IPS-18a (cell line): ENCODE data around the gene PIK3C2G.

ENCODE experiments used
- H3K27ac ChIP-seq: one replicate; pipeline ENCODE4 v1.5.1; 2013; ENCODE audit warnings: low read length
- H3K27me3 ChIP-seq: one replicate; pipeline ENCODE4 v1.6.1; 2013; ENCODE audit warnings: mild to moderate bottlenecking, low read length; ENCODE audit not compliant: control insufficient read depth, insufficient read depth
- H3K36me3 ChIP-seq: one replicate; pipeline ENCODE4 v1.6.1; 2013; ENCODE audit warnings: low read depth, low read length; ENCODE audit not compliant: control insufficient read depth
- H3K4me1 ChIP-seq: one replicate; pipeline ENCODE4 v1.6.1; 2013; ENCODE audit warnings: low read depth, low read length; ENCODE audit not compliant: control insufficient read depth
- H3K4me3 ChIP-seq: one replicate; pipeline ENCODE4 v1.5.1; 2013; ENCODE audit warnings: low read length
- H3K9ac ChIP-seq: one replicate; pipeline ENCODE4 v1.6.1; 2013; ENCODE audit warnings: mild to moderate bottlenecking, low read length, moderate library complexity
- H3K9me3 ChIP-seq: one replicate; pipeline ENCODE4 v1.6.1; 2013; ENCODE audit warnings: low read depth, low read length; ENCODE audit not compliant: control insufficient read depth

The PIK3C2G gene

DNA sequence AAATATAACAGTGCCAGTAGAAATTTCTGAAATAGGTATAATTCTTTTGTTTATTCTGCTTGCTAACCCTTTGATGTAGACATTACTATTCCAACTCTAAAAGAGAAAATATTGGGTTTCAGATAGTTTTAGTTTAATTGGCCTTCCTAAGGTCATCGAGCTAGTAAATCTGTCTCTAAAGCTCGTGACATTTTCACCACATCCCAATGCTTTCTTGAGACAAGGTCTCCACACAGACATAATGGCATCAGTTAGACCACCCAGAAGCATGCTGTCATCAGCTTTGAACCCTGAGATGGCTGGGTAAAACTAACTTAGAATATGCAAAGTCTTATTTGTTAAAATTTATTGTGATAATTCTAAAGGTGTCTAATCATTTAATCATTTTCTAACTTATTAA lies 52.0 kb downstream of the PIK3C2G start:
- Histone ChIP-seq H3K27me3 (no peaks in the 10 kb centered on the region), H3K27ac (no peak overlapping the region), H3K9ac (no peak overlapping the region), H3K36me3 (no peaks in the 10 kb centered on the region), H3K4me3 (no peak overlapping the region), H3K4me1 (no peaks in the 10 kb centered on the region), H3K9me3 (no peaks in the 10 kb centered on the region)

DNA sequence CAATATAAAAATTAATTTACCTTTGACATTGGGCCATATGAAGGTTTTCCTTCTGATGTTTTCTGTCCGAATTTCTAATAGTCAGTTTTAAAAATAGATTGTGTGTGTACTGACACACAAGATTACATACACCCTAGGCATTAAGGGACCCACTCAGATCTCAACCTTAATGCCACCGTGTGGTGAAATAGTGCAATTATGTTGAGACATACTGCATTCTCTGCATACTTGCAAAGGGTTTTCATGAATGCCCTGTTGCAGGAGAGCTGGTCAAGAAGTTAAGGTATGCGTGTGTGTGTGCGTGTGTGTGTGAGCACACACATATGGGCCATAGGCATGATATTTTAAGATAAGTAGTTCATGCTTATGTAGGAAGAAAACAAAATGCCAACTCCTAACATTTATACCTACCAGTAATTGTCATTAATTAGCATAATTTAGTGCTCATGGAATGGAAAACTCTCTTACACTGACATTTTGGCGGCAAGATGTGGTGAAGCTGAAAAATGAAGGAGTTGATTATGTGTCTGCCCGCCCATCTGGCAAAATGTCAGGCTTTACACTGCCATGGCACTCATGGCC lies 58.8 kb downstream of the PIK3C2G start:
- H3K36me3 ChIP-seq: no peaks in the 10 kb centered on the region
- H3K9ac ChIP-seq: no peak overlapping the region
- H3K9me3 ChIP-seq: no peaks in the 10 kb centered on the region
- no peaks in the 10 kb centered on the region for H3K27me3 ChIP-seq
- no peaks in the 10 kb centered on the region for H3K4me1 ChIP-seq
- no peak overlapping the region for H3K4me3 ChIP-seq
- H3K27ac ChIP-seq: no peak overlapping the region

DNA sequence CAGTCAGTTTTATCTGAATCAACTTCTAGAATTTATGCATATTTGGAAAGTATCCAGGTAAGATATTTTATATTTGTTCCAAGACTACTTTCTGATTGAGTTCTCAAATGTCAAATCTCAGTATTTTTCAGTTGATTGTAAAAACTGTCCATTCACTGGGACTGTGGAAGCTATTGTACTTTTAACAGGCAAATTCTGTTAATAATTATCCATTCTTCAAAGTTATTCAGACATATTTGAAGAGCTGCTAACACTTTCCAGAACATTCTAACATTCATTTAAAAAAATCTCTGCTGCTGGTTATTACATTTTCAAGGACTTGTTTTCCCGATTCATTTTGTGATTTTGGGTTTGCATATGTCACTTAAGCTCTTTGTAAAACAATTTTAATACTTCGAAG lies 59.7 kb downstream of the PIK3C2G start:
- H3K9me3 ChIP-seq: no peaks in the 10 kb centered on the region
- no peak overlapping the region for H3K4me3 ChIP-seq
- H3K4me1 ChIP-seq: no peaks in the 10 kb centered on the region
- H3K36me3 ChIP-seq: no peaks in the 10 kb centered on the region
- no peak overlapping the region for H3K27ac ChIP-seq
- H3K9ac ChIP-seq: no peak overlapping the region
- H3K27me3 ChIP-seq: no peaks in the 10 kb centered on the region

DNA sequence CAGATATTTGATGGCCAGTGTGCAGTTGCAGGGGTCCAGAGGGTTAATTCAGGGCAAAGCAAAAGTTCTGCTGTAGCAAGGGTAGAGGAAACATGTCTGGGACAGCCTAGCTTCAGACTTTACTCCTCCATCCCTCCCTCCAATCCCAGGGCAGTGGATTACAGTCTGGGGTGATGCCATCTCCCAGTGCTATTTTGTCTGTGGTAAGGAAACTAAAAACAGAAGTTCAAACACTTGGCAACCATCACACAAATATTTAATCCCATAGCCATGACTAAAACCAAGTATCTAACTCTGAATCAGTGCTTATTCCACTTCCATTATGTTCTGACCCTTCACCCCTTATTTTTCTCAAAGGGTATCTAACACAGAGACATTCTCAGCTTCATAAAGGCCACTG lies 61.8 kb downstream of the PIK3C2G start:
- Histone ChIP-seq H3K9ac (no peak overlapping the region), H3K9me3 (no peaks in the 10 kb centered on the region), H3K4me3 (no peak overlapping the region)

DNA sequence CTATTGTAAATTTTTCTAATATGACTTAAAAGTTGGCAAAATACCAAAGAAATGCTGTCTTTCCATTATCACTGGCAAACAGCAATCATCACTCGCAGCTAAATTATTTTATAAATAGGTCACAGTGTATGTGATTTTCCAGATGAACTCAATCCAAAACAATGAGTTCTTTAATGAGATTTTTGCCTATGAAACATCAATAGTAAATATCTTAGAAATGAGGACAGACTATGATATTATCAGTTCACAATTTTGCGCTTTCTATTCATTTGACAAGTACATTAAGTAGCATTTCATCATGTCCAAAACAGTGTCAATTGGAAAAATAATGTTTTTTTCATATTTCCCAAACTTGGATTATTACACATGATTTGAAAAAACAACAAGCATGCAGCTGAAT lies 65.7 kb downstream of the PIK3C2G start:
- Histone ChIP-seq H3K4me3 (no peak overlapping the region), H3K27me3 (no peaks in the 10 kb centered on the region), H3K4me1 (no peaks in the 10 kb centered on the region), H3K27ac (no peak overlapping the region), H3K9ac (no peak overlapping the region), H3K9me3 (no peaks in the 10 kb centered on the region), H3K36me3 (no peaks in the 10 kb centered on the region)

More for the DNA sequence above, 61.8 kb downstream of the PIK3C2G start:
- H3K4me1 ChIP-seq: no peaks in the 10 kb centered on the region
- no peaks in the 10 kb centered on the region for H3K27me3 ChIP-seq
- H3K36me3 ChIP-seq: no peaks in the 10 kb centered on the region
- H3K27ac ChIP-seq: no peak overlapping the region

DNA sequence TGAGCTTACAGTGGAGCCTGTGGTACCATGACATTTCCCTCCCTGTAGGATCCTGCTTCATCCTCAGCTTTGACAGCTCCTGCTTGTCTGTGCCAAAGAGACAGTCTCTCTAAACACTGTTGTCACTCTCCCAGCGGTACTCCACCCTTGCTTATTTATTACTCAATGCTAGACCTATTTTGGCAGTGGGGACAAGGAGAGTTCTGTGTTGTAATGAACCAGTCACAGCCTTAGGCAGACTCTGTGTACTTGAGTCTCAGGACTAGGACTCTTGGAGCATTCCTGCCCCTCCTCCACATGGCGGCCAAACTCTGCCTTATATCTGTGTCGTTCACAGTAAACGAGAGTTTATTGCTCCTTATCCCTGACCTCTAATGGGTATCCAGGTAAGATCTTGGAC lies 70.9 kb downstream of the PIK3C2G start:
- Histone ChIP-seq H3K4me3 (no peak overlapping the region), H3K27ac (no peak overlapping the region), H3K9ac (no peak overlapping the region), H3K27me3 (no peaks in the 10 kb centered on the region), H3K4me1 (no peaks in the 10 kb centered on the region), H3K9me3 (no peaks in the 10 kb centered on the region), H3K36me3 (no peaks in the 10 kb centered on the region)

- no peaks in the 10 kb centered on the region for H3K9me3 ChIP-seq
- H3K9ac ChIP-seq: no peak overlapping the region
- H3K27me3 ChIP-seq: no peaks in the 10 kb centered on the region
- no peaks in the 10 kb centered on the region for H3K4me1 ChIP-seq
- H3K27ac ChIP-seq: no peak overlapping the region
- H3K4me3 ChIP-seq: no peak overlapping the region
- H3K36me3 ChIP-seq: no peaks in the 10 kb centered on the region
These were observed 78.3 kb downstream of the PIK3C2G start for GRCh38 chr12:18339633-18340032.

GRCh38 chr12:18340186-18340585 lies 78.9 kb downstream of the PIK3C2G start:
- H3K27ac ChIP-seq: no peak overlapping the region
- H3K4me1 ChIP-seq: no peaks in the 10 kb centered on the region
- H3K9ac ChIP-seq: no peak overlapping the region
- H3K36me3 ChIP-seq: no peaks in the 10 kb centered on the region
- no peaks in the 10 kb centered on the region for H3K9me3 ChIP-seq
- H3K27me3 ChIP-seq: no peaks in the 10 kb centered on the region
- H3K4me3 ChIP-seq: no peak overlapping the region

DNA sequence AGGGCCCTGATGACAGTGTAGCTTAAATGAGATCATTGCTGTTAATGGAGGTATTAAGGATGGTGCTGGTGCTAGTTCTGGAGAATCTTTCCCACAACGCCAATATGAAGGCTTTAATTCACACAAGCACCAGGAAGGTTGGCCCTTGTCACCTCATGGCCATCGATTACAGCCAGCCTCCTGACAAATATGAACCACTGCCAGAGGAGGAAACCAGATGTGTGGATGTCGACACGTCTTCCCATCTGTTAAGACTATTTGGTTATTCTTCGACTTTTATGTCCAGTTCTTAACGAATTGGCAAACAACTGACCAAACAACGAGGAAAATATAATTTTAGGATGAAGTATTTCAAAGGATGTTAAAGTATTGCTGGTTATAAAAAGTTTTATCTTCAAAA lies 79.5 kb downstream of the PIK3C2G start:
- no peak overlapping the region for H3K27ac ChIP-seq

DNA sequence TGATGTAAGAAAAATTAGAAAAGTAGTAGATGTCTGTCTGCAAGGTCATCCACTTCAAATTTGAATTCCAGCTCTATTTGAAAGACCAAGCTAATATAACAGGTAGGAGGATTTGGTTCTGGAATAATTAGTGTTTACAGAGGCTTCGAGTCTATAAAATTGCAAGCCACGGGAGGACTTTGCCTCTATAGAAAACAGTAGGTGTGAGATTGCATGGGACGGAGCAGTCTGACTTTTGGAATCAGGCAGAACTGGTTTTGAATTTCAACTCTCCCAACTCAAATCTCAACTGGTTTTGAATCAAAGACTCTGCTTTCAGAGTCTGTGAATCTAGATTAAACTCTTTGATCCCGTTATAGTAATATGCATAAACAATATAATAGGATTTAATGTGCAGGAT lies 82.4 kb downstream of the PIK3C2G start:
- H3K9me3 ChIP-seq: no peaks in the 10 kb centered on the region
- no peaks in the 10 kb centered on the region for H3K36me3 ChIP-seq
- no peaks in the 10 kb centered on the region for H3K4me1 ChIP-seq
- H3K4me3 ChIP-seq: no peak overlapping the region
- no peak overlapping the region for H3K9ac ChIP-seq
- H3K27me3 ChIP-seq: no peaks in the 10 kb centered on the region
- no peak overlapping the region for H3K27ac ChIP-seq

More for the DNA sequence above, 79.5 kb downstream of the PIK3C2G start:
- Histone ChIP-seq H3K36me3 (no peaks in the 10 kb centered on the region), H3K9me3 (no peaks in the 10 kb centered on the region), H3K9ac (no peak overlapping the region), H3K4me3 (no peak overlapping the region), H3K27me3 (no peaks in the 10 kb centered on the region), H3K4me1 (no peaks in the 10 kb centered on the region)

DNA sequence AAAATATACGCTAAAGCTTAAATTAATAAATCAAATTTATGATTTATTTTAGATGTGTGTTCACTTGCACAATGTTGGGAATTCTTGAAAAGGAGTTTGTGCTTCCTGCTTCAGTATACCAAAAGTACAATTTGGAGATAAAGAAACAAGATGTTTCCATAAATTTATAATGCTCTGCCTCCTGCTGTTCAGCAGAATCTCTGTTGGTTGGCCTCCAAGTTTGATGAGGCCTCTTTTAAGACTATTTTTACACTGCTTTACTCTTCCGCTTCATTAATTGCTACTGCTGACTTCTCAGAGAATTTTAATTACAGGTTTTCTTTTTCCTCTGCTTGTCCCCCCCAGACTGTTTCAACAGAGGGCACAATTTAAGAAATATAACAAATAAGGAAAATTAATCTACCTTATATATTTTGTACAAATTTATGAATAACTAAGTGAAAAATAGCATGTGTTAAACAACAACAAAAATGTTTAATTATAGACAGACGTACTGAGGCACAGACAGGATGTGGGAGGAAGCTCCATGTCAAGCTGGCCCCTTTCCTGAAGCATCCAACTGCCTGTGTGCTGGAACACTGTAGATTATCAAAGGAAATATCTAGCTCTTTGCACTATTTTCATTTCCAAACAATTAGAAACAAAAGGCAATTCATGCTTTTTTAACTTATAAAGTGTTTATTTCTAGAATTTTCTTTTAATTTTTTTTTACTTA lies 83.9 kb downstream of the PIK3C2G start:
- H3K9me3 ChIP-seq: no peaks in the 10 kb centered on the region
- no peak overlapping the region for H3K27ac ChIP-seq
- H3K4me1 ChIP-seq: no peaks in the 10 kb centered on the region
- H3K9ac ChIP-seq: no peak overlapping the region
- H3K36me3 ChIP-seq: no peaks in the 10 kb centered on the region
- H3K4me3 ChIP-seq: no peak overlapping the region
- no peaks in the 10 kb centered on the region for H3K27me3 ChIP-seq

DNA sequence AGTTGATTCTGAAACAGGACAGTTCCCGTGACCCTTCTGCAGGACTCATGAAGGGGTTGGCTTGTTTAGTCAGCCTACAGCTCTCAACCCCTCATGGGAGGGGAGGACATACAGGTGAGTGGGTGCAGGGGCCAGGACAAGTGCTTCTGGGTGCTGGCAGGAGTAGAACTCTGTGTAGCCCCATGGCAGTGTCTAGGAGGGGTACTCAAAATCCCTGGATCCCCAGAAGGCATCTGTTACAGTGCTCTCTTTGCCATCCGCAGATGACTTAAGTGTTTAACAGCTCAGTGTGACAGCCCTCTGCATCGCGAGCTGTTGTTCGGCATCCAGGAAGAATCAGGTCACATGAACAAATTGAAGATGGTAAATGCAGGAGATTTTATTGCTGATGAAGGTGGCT lies 91.0 kb downstream of the PIK3C2G start:
- no peaks in the 10 kb centered on the region for H3K4me1 ChIP-seq
- no peak overlapping the region for H3K4me3 ChIP-seq
- no peaks in the 10 kb centered on the region for H3K36me3 ChIP-seq

More for the DNA sequence above, 91.0 kb downstream of the PIK3C2G start:
- Histone ChIP-seq H3K9ac (no peak overlapping the region), H3K27ac (no peak overlapping the region), H3K27me3 (no peaks in the 10 kb centered on the region), H3K9me3 (no peaks in the 10 kb centered on the region)
